SK-N-SH treated with all-trans-retinoic acid at 6 μM for 48 hours (cell line): ENCODE data around the gene MYO9B.

Experiments used
- ARNTL ChIP-seq: fragments of 450-650 bp; formaldehyde crosslinking; IDR thresholded peaks from 2 replicates; pipeline ENCODE4 v1.5.0; 2020; ENCODE audit warnings: low read depth, mild to moderate bottlenecking, moderate library complexity, borderline replicate concordance
- CSDC2 ChIP-seq: fragments of 250-450 bp; sonication (Bioruptor Pico); IDR thresholded peaks from 2 replicates; pipeline ENCODE4 v1.5.0; 2020; ENCODE audit warnings: mild to moderate bottlenecking, moderate library complexity
- ESRRG ChIP-seq: fragments of 250-450 bp; sonication (Bioruptor Pico); IDR thresholded peaks from 2 replicates; pipeline ENCODE4 v1.6.1; 2021; ENCODE audit warnings: mild to moderate bottlenecking
- ISL1 ChIP-seq: fragments of 250-450 bp; sonication (Bioruptor Pico); IDR thresholded peaks from 2 replicates; pipeline ENCODE4 v2.1.2; 2022; ENCODE audit warnings: mild to moderate bottlenecking, moderate library complexity
- PATZ1 ChIP-seq: fragments of 250-450 bp; sonication (Bioruptor Pico); IDR thresholded peaks from 2 replicates; pipeline ENCODE4 v1.8.0; 2020; ENCODE audit warnings: mild to moderate bottlenecking, moderate library complexity, borderline replicate concordance
- PPARA ChIP-seq: fragments of 250-450 bp; sonication (Bioruptor Pico); IDR thresholded peaks from 2 replicates; pipeline ENCODE4 v1.5.0; 2020; ENCODE audit warnings: mild to moderate bottlenecking, borderline replicate concordance
- RARB ChIP-seq: fragments of 250-450 bp; sonication (Bioruptor Pico); IDR thresholded peaks from 2 replicates; pipeline ENCODE4 v1.8.0; 2021; ENCODE audit warnings: mild to moderate bottlenecking, moderate library complexity
- SNAI2 ChIP-seq: fragments of 250-450 bp; sonication (Bioruptor Pico); IDR thresholded peaks from 2 replicates; pipeline ENCODE4 v1.5.0; 2020; ENCODE audit warnings: mild to moderate bottlenecking, moderate library complexity
- TCF4 ChIP-seq: fragments of 250-450 bp; sonication (Bioruptor Pico); IDR thresholded peaks from 2 replicates; pipeline ENCODE4 v1.8.0; 2021; ENCODE audit warnings: mild to moderate bottlenecking, moderate library complexity, borderline replicate concordance
- TOX ChIP-seq: fragments of 250-450 bp; sonication (Bioruptor Pico); IDR thresholded peaks from 2 replicates; pipeline ENCODE4 v1.8.0; 2021; ENCODE audit warnings: mild to moderate bottlenecking, moderate library complexity, borderline replicate concordance
- ZFP3 ChIP-seq: fragments of 250-450 bp; sonication (Bioruptor Pico); IDR thresholded peaks from 2 replicates; pipeline ENCODE4 v1.5.0; 2020; ENCODE audit warnings: mild to moderate bottlenecking, moderate library complexity
- ZFP30 ChIP-seq: fragments of 450-650 bp; formaldehyde crosslinking; IDR thresholded peaks from 2 replicates; pipeline ENCODE4 v1.5.0; 2022; ENCODE audit warnings: mild to moderate bottlenecking, moderate library complexity
- ZNF565 ChIP-seq: fragments of 450-650 bp; formaldehyde crosslinking; conservative IDR thresholded peaks from 2 replicates; pipeline ENCODE4 v1.5.0; 2020; ENCODE audit warnings: low read depth, mild to moderate bottlenecking, moderate library complexity

GRCh38 chr19:17121736-17122293 lies 46.2 kb downstream of the MYO9B start:
- TF ChIP-seq ARNTL (CRISPR knock-in tag) (no peak), CSDC2 (CRISPR knock-in tag) (no peak), PATZ1 (no peak), TOX (no peak), ZFP3 (no peak), ZNF565 (CRISPR knock-in tag) (no peak), SNAI2 (CRISPR knock-in tag) (no peak), ISL1 (CRISPR knock-in tag) (no peak), PPARA (CRISPR knock-in tag) (no peak), TCF4 (no peak), ESRRG (no peak), RARB (no peak), ZFP30 (CRISPR knock-in tag) (no peak)
